Kidney glomerular epithelial cell (primary cell): ENCODE data around the gene PCDHGA4.
"Not testable (repeated sequence)": the region's sequence is repeated elsewhere in the genome, so short reads cannot be mapped to it uniquely, and the experiment has no call there.

Experiments
- DNase-seq: peaks from one replicate; lab custom pipeline; 2025; lab: John Stamatoyannopoulos, UW

Gene PCDHGA4

DNA sequence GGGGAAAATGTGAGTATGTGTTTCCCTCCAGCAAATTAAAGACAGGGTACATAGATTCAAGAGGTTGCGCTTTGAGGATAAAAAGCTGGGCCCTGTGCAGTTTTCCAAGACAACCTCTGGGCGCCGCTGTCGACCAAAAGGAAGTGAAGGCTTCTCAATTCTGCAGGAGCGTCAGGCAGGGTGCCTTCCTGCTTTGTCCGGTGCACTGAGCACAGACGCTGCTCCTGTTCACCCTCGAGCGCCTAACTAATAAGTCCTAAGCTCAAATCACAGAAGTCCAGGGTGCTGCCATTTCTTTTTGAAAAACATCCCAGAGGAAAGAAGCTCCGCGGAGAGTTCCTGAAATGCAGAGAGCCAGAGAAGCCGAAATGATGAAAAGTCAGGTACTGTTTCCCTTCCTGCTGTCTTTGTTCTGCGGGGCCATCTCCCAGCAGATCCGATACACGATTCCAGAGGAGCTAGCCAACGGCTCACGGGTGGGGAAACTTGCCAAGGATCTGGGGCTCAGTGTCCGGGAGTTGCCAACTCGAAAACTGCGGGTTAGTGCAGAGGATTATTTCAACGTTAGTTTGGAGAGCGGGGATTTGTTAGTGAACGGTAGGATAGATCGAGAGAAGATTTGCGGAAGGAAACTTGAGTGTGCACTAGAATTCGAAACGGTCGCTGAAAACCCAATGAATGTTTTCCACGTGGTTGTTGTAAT lies 4.8 kb upstream of the PCDHGA4 start, which contains the start of gene PCDHGB1:
Gene PCDHGB1, plus strand, starts transcription at position 183 of the 703 bp plus-strand sequence. Its CDS starts 162 bp downstream, at position 345.
- DNase-seq: no peak

DNA sequence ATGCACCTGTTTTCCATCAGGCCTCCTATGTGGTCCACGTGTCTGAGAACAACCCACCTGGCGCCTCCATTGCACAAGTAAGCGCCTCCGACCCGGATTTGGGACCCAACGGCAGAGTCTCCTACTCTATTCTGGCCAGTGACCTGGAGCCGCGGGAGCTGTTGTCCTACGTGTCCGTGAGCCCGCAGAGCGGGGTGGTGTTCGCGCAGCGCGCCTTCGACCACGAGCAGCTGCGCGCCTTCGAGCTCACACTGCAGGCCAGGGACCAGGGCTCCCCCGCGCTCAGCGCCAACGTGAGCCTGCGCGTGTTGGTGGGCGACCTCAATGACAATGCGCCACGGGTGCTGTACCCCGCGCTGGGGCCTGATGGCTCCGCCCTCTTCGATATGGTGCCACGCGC lies 3.2 kb upstream of the PCDHGA4 start:
- DNase-seq: no peak

GRCh38 chr5:141355641-141356040 lies 820 bp downstream of the PCDHGA4 start:
- no peak for DNase-seq

- no peak for DNase-seq
Measured at GRCh38 chr5:141356133-141356532, 1.3 kb downstream of the PCDHGA4 start.

DNA sequence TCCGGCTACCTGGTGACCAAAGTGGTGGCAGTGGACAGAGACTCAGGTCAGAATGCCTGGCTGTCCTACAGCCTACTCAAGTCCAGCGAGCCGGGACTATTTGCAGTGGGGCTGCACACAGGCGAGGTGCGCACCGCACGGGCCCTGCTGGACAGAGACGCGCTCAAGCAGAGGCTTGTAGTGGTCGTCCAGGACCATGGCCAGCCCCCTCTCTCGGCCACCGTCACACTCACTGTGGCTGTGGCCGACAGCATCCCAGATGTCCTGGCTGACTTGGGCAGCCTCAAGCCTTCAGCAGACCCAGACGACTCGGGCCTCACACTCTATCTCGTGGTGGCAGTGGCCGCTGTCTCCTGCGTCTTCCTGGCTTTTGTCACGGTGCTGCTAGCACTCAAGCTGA lies 2.1 kb downstream of the PCDHGA4 start:
- DNase-seq: no peak

DNA sequence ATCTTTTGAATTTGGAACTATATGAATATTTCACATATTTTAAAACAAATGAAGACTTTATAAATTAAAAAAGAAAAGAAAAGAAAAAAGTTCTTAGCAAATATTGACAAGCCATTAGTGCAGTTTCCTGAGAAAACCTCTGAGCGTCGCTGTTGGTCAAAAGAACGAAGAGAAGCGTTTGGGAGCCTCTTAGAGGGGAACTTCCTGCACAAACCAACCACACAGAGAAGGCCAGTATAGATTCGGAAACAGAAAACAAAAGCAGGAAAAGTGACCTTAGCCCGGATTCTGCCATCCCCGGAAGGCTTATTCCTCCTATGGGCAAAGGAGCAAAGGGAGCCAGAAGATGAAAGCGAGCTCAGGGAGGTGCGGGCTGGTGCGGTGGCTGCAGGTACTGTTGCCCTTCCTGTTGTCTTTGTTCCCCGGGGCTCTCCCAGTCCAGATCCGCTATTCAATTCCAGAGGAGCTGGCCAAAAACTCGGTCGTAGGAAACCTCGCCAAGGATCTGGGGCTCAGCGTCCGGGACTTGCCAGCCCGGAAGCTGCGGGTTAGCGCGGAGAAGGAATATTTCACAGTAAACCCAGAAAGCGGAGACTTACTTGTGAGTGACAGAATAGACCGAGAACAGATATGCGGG lies 5.1 kb downstream of the PCDHGA4 start, which contains the start of gene PCDHGB2:
Gene PCDHGB2, plus strand, starts transcription at position 205 of the 637 bp plus-strand sequence. Its CDS starts 142 bp downstream, at position 347.
- no peak for DNase-seq

- no peak for DNase-seq
Measured at GRCh38 chr5:141360685-141361084, 5.9 kb downstream of the PCDHGA4 start.

DNA sequence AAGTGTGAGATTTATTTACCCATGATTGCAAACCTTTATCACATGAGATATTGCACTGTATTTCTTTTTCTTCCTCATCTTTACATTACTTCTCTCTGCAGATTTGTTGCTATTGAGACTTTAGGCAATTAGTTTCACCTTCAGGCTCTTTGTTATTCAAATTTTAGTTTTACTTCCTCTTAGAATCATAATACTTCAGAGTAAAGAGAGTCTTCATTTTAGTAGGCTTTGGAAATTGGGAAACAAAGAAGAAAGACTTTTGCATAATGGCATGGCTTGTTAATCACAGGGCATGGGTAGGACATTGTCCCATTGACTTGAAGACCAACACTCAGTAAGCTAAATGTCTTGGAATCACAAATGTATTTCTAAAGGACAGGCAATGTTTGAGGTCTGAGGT lies 7.9 kb downstream of the PCDHGA4 start:
- DNase-seq: no peak

DNA sequence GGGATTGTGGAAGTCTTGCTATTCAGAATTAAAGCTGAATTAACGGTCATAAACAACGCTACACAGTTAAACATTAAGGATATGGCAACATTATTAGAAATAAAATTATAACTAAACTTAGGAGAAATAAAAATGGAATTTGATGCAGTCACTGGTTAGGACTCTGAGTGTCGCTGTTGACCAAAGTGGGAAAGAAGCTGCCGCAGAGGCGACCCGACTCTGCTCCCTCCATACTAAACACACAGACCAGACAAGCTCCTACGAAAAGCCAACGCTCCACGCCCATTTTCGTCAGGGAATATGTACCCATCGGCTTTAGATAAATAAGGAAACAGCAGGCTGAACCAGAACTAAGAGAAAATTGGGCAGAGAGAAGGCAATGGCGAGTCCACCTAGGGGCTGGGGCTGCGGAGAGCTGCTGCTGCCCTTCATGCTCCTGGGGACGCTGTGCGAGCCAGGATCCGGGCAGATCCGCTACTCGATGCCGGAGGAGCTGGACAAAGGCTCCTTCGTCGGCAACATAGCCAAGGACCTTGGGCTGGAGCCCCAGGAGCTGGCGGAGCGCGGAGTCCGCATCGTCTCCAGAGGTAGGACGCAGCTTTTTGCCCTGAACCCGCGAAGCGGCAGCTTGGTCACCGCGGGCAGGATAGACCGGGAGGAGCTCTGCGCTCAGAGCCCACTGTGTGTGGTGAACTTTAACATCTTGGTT lies 9.3 kb downstream of the PCDHGA4 start, which contains the start of gene PCDHGA5:
Gene PCDHGA5, plus strand, starts transcription at position 211 of the 709 bp plus-strand sequence. Its CDS starts 169 bp downstream, at position 380.
- DNase-seq: no peak

DNA sequence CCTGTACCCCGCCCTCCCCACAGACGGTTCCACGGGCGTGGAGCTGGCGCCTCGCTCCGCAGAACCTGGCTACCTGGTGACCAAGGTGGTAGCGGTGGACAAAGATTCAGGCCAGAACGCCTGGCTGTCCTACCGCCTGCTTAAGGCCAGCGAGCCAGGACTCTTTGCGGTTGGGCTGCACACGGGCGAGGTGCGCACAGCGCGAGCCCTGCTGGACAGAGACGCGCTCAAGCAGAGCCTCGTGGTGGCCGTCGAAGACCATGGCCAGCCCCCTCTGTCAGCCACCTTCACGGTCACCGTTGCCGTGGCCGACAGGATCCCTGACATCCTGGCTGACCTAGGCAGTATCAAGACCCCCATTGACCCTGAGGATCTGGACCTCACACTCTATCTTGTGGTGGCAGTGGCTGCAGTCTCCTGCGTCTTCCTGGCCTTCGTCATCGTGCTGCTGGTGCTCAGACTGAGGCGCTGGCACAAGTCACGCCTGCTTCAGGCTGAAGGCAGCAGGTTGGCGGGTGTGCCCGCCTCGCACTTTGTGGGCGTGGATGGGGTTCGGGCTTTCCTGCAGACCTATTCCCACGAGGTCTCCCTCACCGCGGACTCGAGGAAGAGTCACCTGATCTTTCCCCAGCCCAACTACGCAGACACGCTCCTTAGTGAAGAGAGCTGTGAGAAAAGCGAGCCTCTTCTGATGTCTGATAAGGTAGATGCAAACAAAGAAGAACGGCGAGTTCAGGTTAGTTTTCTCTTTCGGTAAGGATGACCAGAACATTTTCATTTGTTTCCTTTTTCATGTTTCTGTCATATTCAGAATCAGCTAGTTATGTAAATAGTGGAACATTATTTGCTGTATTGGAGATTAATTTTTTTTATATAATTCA lies 11.4 kb downstream of the PCDHGA4 start:
- no peak for DNase-seq

- DNase-seq: no peak
Measured at GRCh38 chr5:141369994-141370848, 15.4 kb downstream of the PCDHGA4 start, which contains the start of gene PCDHGB3. Gene PCDHGB3, plus strand, starts transcription at chr5:141370242. Its CDS starts 153 bp downstream, at chr5:141370395.

GRCh38 chr5:141371572-141372475 lies 17.0 kb downstream of the PCDHGA4 start:
- no peak for DNase-seq

DNA sequence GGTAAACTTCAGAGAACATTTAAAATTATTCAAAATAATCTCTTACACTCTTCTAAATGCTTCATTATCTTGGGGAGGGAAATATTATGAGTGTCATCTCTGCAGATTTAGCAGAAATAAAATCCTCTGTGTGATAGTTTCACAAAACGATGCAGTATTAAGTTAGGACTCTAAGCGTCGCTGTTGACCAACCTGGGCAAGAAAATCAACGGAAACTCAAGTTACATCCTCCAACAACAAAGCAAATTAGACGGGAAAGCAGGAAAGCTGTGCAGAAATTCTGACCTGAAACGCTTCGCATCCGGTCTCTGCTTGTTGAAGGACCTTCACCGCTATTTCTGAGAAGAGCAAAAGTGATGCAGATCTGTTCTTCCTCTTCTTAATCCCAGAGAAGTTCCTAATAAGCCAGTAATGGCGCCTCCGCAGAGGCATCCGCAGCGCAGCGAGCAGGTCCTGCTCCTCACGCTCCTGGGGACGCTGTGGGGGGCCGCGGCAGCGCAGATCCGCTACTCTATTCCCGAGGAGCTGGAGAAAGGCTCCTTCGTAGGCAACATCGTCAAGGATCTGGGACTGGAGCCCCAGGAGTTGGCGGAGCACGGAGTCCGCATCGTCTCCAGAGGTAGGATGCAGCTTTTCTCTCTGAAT lies 19.0 kb downstream of the PCDHGA4 start, which contains the start of gene PCDHGA6:
Gene PCDHGA6, plus strand, starts transcription at position 219 of the 645 bp plus-strand sequence. Its CDS starts 193 bp downstream, at position 412.
- DNase-seq: no peak

DNA sequence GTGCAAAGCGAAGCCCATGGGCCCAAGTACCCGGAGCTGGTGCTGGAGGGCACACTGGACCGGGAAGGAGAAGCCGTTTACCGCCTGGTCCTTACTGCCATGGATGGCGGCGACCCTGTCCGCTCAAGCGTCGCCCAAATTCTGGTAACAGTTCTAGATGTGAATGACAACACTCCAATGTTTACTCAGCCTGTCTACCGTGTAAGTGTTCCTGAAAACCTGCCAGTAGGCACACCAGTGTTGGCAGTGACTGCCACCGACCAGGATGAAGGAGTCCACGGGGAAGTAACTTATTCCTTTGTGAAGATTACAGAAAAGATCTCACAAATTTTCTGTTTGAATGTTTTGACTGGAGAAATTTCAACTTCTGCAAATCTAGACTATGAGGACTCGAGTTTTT lies 19.8 kb downstream of the PCDHGA4 start:
- no peak for DNase-seq

DNA sequence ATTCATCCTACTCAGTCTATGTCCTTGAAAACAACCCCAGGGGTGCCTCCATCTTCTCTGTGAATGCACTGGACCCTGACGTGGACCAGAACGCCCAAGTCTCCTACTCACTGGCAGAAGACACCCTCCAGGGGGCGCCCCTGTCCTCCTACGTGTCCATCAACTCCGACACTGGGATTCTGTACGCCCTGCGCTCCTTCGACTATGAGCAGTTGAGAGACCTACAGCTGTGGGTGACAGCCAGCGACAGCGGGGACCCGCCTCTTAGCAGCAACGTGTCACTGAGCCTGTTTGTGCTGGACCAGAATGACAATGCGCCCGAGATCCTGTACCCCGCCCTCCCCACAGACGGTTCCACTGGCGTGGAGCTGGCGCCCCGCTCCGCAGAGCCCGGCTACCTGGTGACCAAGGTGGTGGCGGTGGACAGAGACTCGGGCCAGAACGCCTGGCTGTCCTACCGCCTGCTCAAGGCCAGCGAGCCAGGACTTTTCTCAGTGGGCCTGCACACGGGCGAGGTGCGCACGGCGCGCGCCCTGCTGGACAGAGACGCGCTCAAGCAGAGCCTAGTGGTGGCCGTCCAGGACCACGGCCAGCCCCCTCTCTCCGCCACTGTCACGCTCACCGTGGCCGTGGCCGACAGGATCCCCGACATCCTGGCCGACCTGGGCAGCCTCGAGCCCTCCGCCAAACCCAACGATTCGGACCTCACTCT lies 20.8 kb downstream of the PCDHGA4 start:
- DNase-seq: not testable (repeated sequence)

- no peak for DNase-seq
Measured at GRCh38 chr5:141382469-141383294, 27.9 kb downstream of the PCDHGA4 start, which contains the start of gene PCDHGA7. Gene PCDHGA7, plus strand, starts transcription at chr5:141382742. Its CDS starts 158 bp downstream, at chr5:141382900.

GRCh38 chr5:141383345-141383744 lies 28.5 kb downstream of the PCDHGA4 start:
- no peak for DNase-seq
